ENCODE measurements around the gene RGCC. TPM values are rescaled to one million over a fixed set of nuclear protein-coding genes. Genes with fewer than 3 reads are reported as not detected.
"Not testable (repeated sequence)": the region's sequence is repeated elsewhere in the genome, so short reads cannot be mapped to it uniquely, and the experiment has no call there.

The RGCC gene
- total RNA-seq, 1 donor from 2014 or later, result 2.0 TPM

DNA sequence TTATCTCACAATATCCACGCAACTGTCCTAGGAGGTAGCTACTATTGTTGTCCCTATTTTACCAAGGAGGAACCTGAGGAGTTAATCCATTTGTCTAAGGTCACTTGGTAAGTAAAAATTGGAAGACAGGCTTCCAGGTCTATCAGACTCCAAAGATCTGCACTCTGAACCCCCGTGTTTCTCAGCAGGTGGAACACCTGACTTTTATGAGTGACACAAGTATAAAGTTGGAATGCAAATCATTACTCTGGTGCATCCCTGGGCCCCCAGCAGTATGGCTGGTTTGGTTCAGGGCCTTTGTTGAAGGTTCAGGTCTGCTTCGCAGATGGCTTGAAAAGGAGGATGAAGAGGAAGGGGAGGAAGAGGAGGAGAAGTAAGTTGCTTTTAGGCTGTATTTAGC is 46.0 kb downstream of the RGCC start:
- H3K27me3 Mint-ChIP-seq (ENCODE audit: low read depth), result no peaks in the 10 kb centered on the region
- no peak for DNase-seq (ENCODE audit: low read depth, low spot score)
- TF ChIP-seq, protein P1, sequence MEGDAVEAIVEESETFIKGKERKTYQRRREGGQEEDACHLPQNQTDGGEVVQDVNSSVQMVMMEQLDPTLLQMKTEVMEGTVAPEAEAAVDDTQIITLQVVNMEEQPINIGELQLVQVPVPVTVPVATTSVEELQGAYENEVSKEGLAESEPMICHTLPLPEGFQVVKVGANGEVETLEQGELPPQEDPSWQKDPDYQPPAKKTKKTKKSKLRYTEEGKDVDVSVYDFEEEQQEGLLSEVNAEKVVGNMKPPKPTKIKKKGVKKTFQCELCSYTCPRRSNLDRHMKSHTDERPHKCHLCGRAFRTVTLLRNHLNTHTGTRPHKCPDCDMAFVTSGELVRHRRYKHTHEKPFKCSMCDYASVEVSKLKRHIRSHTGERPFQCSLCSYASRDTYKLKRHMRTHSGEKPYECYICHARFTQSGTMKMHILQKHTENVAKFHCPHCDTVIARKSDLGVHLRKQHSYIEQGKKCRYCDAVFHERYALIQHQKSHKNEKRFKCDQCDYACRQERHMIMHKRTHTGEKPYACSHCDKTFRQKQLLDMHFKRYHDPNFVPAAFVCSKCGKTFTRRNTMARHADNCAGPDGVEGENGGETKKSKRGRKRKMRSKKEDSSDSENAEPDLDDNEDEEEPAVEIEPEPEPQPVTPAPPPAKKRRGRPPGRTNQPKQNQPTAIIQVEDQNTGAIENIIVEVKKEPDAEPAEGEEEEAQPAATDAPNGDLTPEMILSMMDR (conservative IDR thresholded peaks at IDR 0.05), result no peak
- no peaks in the 10 kb centered on the region for H3K36me3 Mint-ChIP-seq (ENCODE audit: low read depth)
- no peak overlapping the region for H3K27ac Mint-ChIP-seq (ENCODE audit: unreplicated experiment)
- H3K9me3 Mint-ChIP-seq, result peaks cover 4% of the 10 kb centered on the region
- no peak overlapping the region for H3K4me3 Mint-ChIP-seq
- H3K4me1 Mint-ChIP-seq, result no peaks in the 10 kb centered on the region

DNA sequence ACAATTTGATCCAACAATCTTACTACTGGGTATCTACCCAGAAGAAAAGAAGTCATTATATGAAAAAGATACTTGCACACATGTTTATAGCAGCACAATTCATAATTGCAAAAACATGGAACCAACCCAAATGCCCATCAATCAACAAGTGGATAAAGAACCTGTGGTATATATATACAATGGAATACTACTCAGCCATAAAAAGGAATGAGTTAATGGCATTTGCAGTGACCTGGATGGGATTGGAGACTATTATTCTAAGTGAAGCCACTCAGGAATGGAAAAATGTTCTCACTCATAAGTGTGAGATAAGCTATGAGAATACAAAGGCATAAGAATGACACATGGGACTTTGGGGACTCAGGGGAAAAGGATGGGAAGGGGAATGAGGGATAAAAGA is 47.3 kb downstream of the RGCC start:
- not testable (repeated sequence) for DNase-seq (ENCODE audit: low read depth, low spot score); H3K4me1 Mint-ChIP-seq; H3K27ac Mint-ChIP-seq (ENCODE audit: unreplicated experiment); H3K36me3 Mint-ChIP-seq (ENCODE audit: low read depth); H3K27me3 Mint-ChIP-seq (ENCODE audit: low read depth); H3K9me3 Mint-ChIP-seq; H3K4me3 Mint-ChIP-seq

DNA sequence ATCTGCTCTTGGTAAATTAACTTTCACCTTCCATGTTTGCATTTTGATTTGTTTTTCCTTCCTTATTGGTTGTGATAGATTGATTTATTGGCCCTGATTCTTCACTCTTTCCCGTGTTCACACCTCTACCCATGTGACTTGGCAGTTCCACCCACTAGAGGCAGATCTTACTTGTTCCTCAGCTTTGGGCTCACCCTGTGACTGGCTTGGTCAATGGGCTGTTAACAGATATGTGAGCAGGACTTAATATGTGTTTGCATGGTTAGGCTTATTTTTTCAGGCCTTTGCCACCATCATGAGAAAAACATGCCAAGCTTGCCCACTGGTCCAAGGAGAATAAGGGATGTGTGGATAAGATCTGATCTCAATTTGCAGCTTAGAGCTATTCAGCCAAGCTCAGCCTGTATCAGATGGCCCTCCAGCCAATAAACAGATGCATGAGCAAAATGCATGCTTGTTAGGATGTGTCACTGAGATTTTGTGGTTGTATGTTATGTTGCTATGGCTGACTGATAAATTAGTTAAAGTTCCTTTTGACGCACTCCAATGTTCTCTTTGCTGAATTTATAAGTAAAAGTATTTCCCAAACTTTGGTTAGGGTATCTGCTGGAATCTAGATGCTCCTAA is 48.0 kb downstream of the RGCC start:
- H3K27ac Mint-ChIP-seq (ENCODE audit: unreplicated experiment), result no peak overlapping the region
- no peaks in the 10 kb centered on the region for H3K27me3 Mint-ChIP-seq (ENCODE audit: low read depth)
- H3K9me3 Mint-ChIP-seq, result peaks cover 4% of the 10 kb centered on the region
- no peak overlapping the region for H3K4me3 Mint-ChIP-seq
- no peaks in the 10 kb centered on the region for H3K4me1 Mint-ChIP-seq
- DNase-seq (ENCODE audit: low read depth, low spot score), result no peak
- TF ChIP-seq, protein P1 (conservative IDR thresholded peaks at IDR 0.05), result no peak
- no peaks in the 10 kb centered on the region for H3K36me3 Mint-ChIP-seq (ENCODE audit: low read depth)

DNA sequence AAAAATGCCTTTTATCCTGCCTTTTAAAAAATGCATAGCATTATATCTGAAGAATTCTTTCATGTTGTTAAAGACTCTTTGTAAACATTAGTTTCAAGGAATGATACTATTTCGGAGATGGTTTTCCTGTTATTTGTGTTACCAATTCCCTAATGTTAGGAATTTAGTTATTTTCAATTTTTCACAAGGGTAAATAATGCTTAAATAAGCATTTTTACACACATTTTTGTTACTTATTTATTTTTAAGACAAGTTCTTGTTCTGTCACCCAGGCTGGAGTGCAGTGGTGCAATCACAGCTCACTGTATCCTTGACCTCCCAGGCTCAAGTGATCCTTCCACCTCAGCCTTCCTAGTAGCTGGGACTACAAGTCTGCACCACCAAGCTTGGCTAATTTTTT is 49.0 kb downstream of the RGCC start:
- Mint-ChIP-seq H3K9me3 (peaks cover 4% of the 10 kb centered on the region), H3K4me1 (no peaks in the 10 kb centered on the region), H3K27me3 (ENCODE audit: low read depth) (no peaks in the 10 kb centered on the region), H3K36me3 (ENCODE audit: low read depth) (no peaks in the 10 kb centered on the region), H3K27ac (ENCODE audit: unreplicated experiment) (no peak overlapping the region), H3K4me3 (no peak overlapping the region)
- TF ChIP-seq, protein P1 (conservative IDR thresholded peaks at IDR 0.05), result no peak
- DNase-seq (ENCODE audit: low read depth, low spot score), result no peak

DNA sequence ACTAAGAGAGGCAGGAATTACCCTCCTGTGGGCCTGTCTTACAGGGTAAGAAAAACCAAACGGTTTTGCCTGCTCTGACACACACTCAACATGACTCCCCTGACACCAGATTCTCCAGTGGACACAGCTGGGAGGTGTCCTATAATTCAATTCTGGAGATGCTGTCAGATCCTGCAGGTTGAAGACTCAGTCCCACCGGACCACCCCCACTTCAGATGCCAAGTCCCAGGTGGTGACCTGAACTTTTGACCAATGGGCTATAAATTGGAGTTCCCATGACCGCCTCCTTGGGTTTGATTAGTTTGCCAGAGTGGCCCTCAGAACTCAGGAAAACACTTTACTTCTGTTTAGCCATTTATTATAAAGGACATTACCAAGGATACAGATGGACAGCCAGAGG is 52.6 kb downstream of the RGCC start:
- TF ChIP-seq, protein P1 (conservative IDR thresholded peaks at IDR 0.05), result no peak
- Mint-ChIP-seq H3K27me3 (ENCODE audit: low read depth) (no peaks in the 10 kb centered on the region), H3K4me1 (peaks cover 8% of the 10 kb centered on the region), H3K36me3 (ENCODE audit: low read depth) (no peaks in the 10 kb centered on the region), H3K9me3 (peaks cover 2% of the 10 kb centered on the region), H3K4me3 (no peak overlapping the region), H3K27ac (ENCODE audit: unreplicated experiment) (no peak overlapping the region)
- DNase-seq (ENCODE audit: low read depth, low spot score), result no peak

DNA sequence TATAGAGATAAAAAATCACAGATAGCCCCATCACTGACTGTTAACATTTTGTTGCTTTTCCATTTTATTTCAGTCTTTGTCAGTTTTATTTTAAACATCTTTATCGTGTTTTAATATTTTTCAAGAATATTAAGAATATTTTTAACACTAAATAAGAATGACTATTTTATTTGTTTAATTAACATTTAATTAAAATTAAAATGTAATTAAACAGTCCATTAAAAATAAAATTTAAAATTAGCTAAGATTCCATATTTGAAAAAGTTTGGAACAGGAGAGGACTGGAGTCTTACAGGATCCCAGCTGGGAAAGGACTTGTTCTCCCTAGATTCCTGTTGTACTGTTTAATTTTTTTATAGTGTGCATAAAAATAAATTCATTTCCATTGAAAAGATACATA is 54.5 kb downstream of the RGCC start:
- TF ChIP-seq, protein P1 (conservative IDR thresholded peaks at IDR 0.05), result no peak
- Mint-ChIP-seq H3K36me3 (ENCODE audit: low read depth) (no peaks in the 10 kb centered on the region), H3K27ac (ENCODE audit: unreplicated experiment) (no peak overlapping the region), H3K9me3 (peaks cover 2% of the 10 kb centered on the region), H3K27me3 (ENCODE audit: low read depth) (no peaks in the 10 kb centered on the region), H3K4me3 (no peak overlapping the region), H3K4me1 (peaks cover 8% of the 10 kb centered on the region)
- DNase-seq (ENCODE audit: low read depth, low spot score), result no peak

Data from neural crest cell (in vitro differentiated cells).